Spleen (tissue), 7 donors: ENCODE measurements around the gene ALPP.

Experiments used
- CTCF ChIP-seq, 11 experiments: fragments of 200-600 bp in 7 of 11; fragments of 450-650 bp in 4 of 11; sonication (generic) in 4 of 11; IDR thresholded peaks in 8 of 11; conservative IDR thresholded peaks in 3 of 11; 1 replicate in 7 of 11; 2 replicates in 4 of 11; pipeline versions ENCODE4 v1.4.0 to v1.8.0; 2016 to 2021; ENCODE audit warnings: antibody characterized with exemption in 11 of 11, inconsistent platforms in 4 of 11, mild to moderate bottlenecking in 1 of 11
- POLR2A ChIP-seq, 3 donors: fragments of 450-650 bp; IDR thresholded peaks; one replicate each; pipeline ENCODE4 v1.5.1; 2017; ENCODE audit warnings: antibody characterized with exemption in 3 of 3, mild to moderate bottlenecking in 1 of 3
- POLR2AphosphoS5 ChIP-seq, 3 donors: sonication (generic); formaldehyde crosslinking; IDR thresholded peaks; one replicate each; pipeline ENCODE4 v1.5.1; 2017; ENCODE audit warnings: antibody characterized with exemption in 3 of 3
- donor health status: DM: no; HTN: no; CAD: no; lungs with moderate emphysema.
- donor health status: DM: no; HTN: no; CAD: no.
- donor health status: DM: no; HTN: no; CAD: no.

DNA sequence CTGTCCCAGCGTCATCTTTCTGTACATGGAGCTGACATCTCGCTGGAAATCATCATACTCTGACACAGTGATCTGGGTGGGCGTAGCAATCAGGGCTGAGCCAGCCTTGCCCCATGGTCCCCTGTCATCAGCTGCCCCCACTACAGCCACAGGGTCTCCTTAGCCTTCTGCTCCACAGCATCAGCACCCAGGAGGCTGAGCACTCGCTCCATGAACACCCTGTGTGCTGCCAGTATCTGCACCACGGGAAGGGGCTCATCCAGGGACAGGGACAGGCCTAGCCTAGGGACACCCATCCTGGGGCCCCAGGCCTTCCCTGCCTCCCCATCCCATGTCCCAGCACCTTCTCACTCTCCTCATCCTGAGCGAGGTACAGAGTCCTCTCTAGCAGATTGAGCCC, 39.5 kb downstream of the ALPP start:
- TF ChIP-seq POLR2A (IDR thresholded peaks at IDR 0.05) (no peak), CTCF (IDR thresholded peaks at IDR 0.05 in 8 of 11, conservative IDR thresholded peaks at IDR 0.05 in 3 of 11) (no peak), POLR2AphosphoS5 (IDR thresholded peaks at IDR 0.05) (no peak)
